Left lung (tissue), 10 donors: Measurements from ENCODE around the gene NFASC. TPM values are rescaled to one million over a fixed set of nuclear protein-coding genes. Genes with fewer than 3 reads are reported as not detected.

ENCODE experiments used
- ATAC-seq: fragments of 200-7000 bp; cut with Tn5 transposase; one replicate; pipeline ENCODE4 v1.9.1; 2020; ENCODE audit warnings: moderate library complexity
- DNase-seq, 4 donors: peaks; one replicate each; pipeline ENCODE4 v3.0.0-alpha.2; 2013 to 2020
- H3K27ac ChIP-seq, 2 donors: fragments of 200-600 bp; sonication (generic) in 1 of 2; one replicate each; pipeline versions ENCODE4 v1.5.0 to v1.8.0; 2020 to 2021
- H3K27me3 ChIP-seq, 2 donors: fragments of 200-600 bp; sonication (generic) in 1 of 2; one replicate each; pipeline versions ENCODE4 v1.5.0 to v1.8.0; 2020 to 2021
- H3K36me3 ChIP-seq, 2 donors: fragments of 200-600 bp; sonication (generic) in 1 of 2; one replicate each; pipeline versions ENCODE4 v1.5.0 to v1.8.0; 2020 to 2021
- H3K4me1 ChIP-seq, 2 donors: fragments of 200-600 bp; one replicate each; pipeline ENCODE4 v1.8.0; 2021
- H3K4me3 ChIP-seq, 2 donors: fragments of 200-600 bp; sonication (generic) in 1 of 2; one replicate each; pipeline versions ENCODE4 v1.5.0 to v1.8.0; 2020 to 2021; ENCODE audit warnings: mild to moderate bottlenecking in 1 of 2
- H3K9me3 ChIP-seq, 2 donors: fragments of 200-600 bp; sonication (generic) in 1 of 2; one replicate each; pipeline versions ENCODE4 v1.5.0 to v1.8.0; 2020 to 2021
- intact Hi-C, 2 donors: fragments of 100-400 bp; cut with DNase I; formaldehyde crosslinking; loops; one replicate each; pipeline versions ENCODE4 v1.11.2 to v1.14.2; 2022
- polyA plus RNA-seq, 6 donors: library from polyadenylated mRNA; unstranded; fragments of 120-200 nt; gene quantifications; one replicate each; pipeline ENCODE4 v1.2.1, GENCODE V29; 2013; ENCODE audit not compliant: insufficient read length in 6 of 6
- total RNA-seq, 2 donors: library from RNA; stranded (reverse); fragmentation: NEBNext Ultra II Directional; extraction: Animal tissue kit (Norgen Biotek cat#: 25700); gene quantifications; one replicate each; pipeline ENCODE4 v1.2.1, GENCODE V29; 2021
- TF ChIP-seq, protein P1 (sequence below), 2 donors: fragments of 200-600 bp; sonication (generic) in 1 of 2; IDR thresholded peaks; one replicate each; pipeline versions ENCODE4 v1.5.0 to v1.8.0; 2021; ENCODE audit warnings: antibody characterized with exemption in 2 of 2
- donor health status: DM: no; HTN: yes; CAD: no.
- donor health status: DM: no; HTN: no; CAD: no.

NFASC gene
- total and polyA plus RNA-seq, 8 donors: 1.2 to 11.5 (median 2.0) TPM

DNA sequence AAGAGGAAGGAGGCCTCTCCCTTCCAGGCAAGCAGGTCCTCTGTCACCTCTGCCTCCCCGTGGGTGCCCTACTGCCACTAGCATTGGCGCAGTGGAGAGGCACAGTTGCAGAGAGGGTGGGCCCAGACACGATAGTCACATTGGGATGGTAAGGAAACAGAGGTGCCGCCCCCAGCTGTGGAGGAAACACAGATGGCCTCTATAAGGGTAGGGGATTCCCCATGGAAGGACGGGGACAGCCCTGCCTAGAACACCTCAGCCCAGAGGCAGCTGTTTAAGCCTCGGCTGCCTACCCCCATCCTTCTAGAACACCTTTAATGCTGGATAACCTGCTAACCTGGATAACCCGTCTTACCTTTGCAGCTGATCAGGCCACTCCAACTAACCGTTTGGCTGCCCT, 106.7 kb downstream of the NFASC start:
- intact Hi-C loops: loop anchor here in 1 of 2 donors (10.0 kb wide), 1 partner anchor 277 kb away; no protein-coding TSS in a partner anchor
- Histone ChIP-seq H3K36me3 (no peaks in the 10 kb centered on the region), H3K9me3 (no peaks in the 10 kb centered on the region), H3K27ac (no peak overlapping the region), H3K27me3 (peaks cover 0 to 18% of the 10 kb centered on the region in 2 donors), H3K4me1 (peaks cover 0 to 12% of the 10 kb centered on the region in 2 donors), H3K4me3 (no peak overlapping the region)
- DNase-seq (no peak), ATAC-seq (no peak)
- TF ChIP-seq, protein P1, sequence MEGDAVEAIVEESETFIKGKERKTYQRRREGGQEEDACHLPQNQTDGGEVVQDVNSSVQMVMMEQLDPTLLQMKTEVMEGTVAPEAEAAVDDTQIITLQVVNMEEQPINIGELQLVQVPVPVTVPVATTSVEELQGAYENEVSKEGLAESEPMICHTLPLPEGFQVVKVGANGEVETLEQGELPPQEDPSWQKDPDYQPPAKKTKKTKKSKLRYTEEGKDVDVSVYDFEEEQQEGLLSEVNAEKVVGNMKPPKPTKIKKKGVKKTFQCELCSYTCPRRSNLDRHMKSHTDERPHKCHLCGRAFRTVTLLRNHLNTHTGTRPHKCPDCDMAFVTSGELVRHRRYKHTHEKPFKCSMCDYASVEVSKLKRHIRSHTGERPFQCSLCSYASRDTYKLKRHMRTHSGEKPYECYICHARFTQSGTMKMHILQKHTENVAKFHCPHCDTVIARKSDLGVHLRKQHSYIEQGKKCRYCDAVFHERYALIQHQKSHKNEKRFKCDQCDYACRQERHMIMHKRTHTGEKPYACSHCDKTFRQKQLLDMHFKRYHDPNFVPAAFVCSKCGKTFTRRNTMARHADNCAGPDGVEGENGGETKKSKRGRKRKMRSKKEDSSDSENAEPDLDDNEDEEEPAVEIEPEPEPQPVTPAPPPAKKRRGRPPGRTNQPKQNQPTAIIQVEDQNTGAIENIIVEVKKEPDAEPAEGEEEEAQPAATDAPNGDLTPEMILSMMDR (IDR thresholded peaks at IDR 0.05): no peak

DNA sequence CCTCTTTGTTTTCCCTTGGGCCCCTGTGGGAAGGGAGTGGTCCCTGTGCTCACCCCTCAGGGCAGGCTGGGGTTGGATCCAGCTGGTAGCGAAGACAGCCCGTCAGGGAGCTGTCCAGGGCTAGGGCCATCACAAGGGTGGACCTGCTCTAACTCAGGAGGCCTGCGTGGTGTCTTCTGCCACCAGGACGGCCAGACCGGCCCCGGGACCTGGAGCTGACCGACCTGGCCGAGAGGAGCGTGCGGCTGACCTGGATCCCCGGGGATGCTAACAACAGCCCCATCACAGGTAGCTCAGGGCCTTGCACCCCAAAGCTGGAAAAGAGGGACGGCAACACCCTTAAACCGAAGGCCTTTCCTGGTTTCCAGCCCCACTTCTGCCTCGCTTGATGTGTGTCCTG, 108.1 kb downstream of the NFASC start:
- intact Hi-C loops: loop anchor here in 1 of 2 donors (10.0 kb wide), 1 partner anchor 276 kb away; no protein-coding TSS in a partner anchor
- H3K4me1 ChIP-seq: peaks cover 0 to 7% of the 10 kb centered on the region in 2 donors

DNA sequence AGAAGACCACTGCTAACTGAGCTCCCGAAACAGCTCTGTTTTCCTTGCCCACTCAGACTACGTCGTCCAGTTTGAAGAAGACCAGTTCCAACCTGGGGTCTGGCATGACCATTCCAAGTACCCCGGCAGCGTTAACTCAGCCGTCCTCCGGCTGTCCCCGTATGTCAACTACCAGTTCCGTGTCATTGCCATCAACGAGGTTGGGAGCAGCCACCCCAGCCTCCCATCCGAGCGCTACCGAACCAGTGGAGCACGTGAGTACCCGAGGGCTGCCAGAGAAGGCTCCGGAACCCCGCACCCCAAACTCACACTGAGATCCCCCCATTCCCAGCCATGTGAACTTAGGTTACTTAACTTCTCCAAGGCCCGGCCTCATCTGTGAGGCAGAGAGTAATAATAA, 108.6 kb downstream of the NFASC start:
- no peaks in the 10 kb centered on the region for H3K36me3 ChIP-seq
- peaks cover 0 to 7% of the 10 kb centered on the region in 2 donors for H3K4me1 ChIP-seq
- no peaks in the 10 kb centered on the region for H3K9me3 ChIP-seq
- DNase-seq (no peak), ATAC-seq (no peak)
- H3K4me3 ChIP-seq: no peak overlapping the region
- TF ChIP-seq, protein P1 (IDR thresholded peaks at IDR 0.05): no peak
- intact Hi-C loops: loop anchor here in 1 of 2 donors (10.0 kb wide), 1 partner anchor 275 kb away; no protein-coding TSS in a partner anchor
- H3K27ac ChIP-seq: no peak overlapping the region
- peaks cover 0 to 21% of the 10 kb centered on the region in 2 donors for H3K27me3 ChIP-seq

More for the DNA sequence above, 108.1 kb downstream of the NFASC start:
- TF ChIP-seq, protein P1 (IDR thresholded peaks at IDR 0.05): no peak
- no peaks in the 10 kb centered on the region for H3K9me3 ChIP-seq
- H3K27me3 ChIP-seq: peaks cover 0 to 25% of the 10 kb centered on the region in 2 donors
- DNase-seq (no peak), ATAC-seq (no peak)
- H3K4me3 ChIP-seq: no peak overlapping the region
- no peak overlapping the region for H3K27ac ChIP-seq
- H3K36me3 ChIP-seq: no peaks in the 10 kb centered on the region

DNA sequence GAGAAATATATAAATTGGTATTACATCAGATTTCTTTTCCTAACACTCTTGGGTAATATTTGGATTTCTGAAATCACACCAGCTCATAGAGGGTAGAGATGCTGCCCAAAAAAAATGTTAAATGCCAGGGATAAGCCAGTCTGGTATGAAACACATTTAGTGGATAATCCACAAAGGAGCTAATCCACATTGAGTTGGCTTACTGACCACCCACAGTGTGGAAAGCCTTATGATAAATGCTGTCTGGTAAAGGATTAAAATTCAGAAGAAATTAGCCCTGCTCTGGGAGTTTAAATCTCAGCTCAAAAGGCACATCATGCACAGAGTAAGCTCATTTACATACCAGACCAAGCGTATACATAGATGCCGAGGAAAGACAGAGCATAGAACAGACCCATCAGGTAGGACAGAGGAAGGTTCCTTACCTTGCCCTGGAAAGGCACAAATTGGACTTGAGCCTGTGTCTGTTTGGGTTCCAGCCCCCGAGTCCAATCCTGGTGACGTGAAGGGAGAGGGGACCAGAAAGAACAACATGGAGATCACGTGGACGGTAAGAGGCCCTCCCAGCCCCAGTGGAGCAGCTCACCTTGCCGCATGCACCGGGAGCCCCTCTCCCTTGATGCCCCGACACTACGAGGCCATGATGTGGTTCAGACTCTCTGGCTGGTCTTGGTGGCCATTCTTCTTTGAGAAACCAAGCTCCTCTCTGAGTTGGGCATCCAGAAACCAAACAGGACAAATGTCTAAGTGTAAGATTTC, 109.4 kb downstream of the NFASC start:
- intact Hi-C loops: loop anchor here in 1 of 2 donors (10.0 kb wide), 1 partner anchor 275 kb away; no protein-coding TSS in a partner anchor
- Histone ChIP-seq H3K4me1 (peaks cover 0 to 7% of the 10 kb centered on the region in 2 donors), H3K36me3 (no peaks in the 10 kb centered on the region), H3K4me3 (no peak overlapping the region), H3K27ac (no peak overlapping the region), H3K27me3 (peaks cover 0 to 14% of the 10 kb centered on the region in 2 donors), H3K9me3 (no peaks in the 10 kb centered on the region)
- no peak for ATAC-seq
- DNase-seq: no peak
- TF ChIP-seq, protein P1 (IDR thresholded peaks at IDR 0.05): no peak

DNA sequence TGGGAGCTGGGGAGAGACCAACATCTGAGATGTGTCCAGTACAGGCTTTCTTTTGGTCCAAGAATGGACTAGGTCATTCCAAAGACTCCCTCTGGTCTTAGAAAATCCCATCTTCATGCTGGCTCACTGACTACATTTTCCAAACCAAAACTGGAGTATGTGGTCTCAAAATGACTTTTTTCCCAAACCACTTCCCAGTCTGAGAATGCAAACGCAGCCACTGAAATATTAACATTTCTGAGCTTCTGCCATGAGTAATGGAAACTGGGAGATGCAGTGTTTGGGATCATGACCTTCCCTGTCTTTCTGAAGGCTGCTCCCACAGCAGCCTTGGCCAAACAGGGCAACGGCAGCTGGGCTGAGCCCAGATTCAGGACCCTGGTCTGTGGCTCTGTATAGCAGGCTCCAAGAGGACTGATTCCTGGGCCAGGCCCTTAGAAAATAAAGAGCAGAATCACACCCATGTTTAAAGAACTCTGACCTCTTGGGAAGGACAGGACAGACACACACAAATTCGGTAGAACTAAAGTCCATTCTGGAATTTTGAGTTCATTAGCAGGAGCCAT, 110.3 kb downstream of the NFASC start:
- Histone ChIP-seq H3K9me3 (no peaks in the 10 kb centered on the region), H3K36me3 (no peaks in the 10 kb centered on the region), H3K4me1 (no peaks in the 10 kb centered on the region), H3K27ac (no peak overlapping the region), H3K27me3 (peaks cover 0 to 10% of the 10 kb centered on the region in 2 donors), H3K4me3 (no peak overlapping the region)
- TF ChIP-seq, protein P1 (IDR thresholded peaks at IDR 0.05): no peak
- ATAC-seq (peak; percentile 29), DNase-seq (no peak)
- intact Hi-C loops: no loop called here
